Epidermal melanocyte (primary cell): ENCODE data around the gene SLC25A36.
"Not testable (repeated sequence)": the region's sequence is repeated elsewhere in the genome, so short reads cannot be mapped to it uniquely, and the experiment has no call there.

ENCODE experiments used
- DNase-seq: peaks from one replicate; pipeline ENCODE4 v3.0.0; 2011; ENCODE audit warnings: low spot score; ENCODE audit not compliant: insufficient read length

SLC25A36 gene

GRCh38 chr3:140931801-140932200 is 9.8 kb upstream of the SLC25A36 start:
- no peak for DNase-seq

DNA sequence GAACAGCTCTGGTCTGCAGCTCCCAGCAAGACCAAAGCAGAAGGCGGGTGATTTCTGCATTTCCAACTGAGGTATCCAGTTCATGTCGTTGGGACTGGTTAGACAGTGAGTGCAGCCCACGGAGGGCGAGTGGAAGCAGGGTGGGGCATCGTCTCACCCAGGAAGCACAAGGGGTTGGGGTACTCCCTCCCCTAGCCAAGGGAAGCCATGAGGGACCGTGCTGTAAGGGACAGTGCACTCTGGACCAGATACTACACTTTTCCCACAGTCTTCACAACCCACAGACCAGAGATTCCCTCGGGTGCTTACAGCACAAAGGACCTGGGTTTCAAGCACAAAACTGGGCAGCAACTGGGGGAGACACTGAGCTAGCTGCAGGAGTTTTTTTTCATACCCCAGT is 8.5 kb upstream of the SLC25A36 start:
- no peak for DNase-seq

- DNase-seq: no peak
Measured at GRCh38 chr3:140933552-140933951, 8.1 kb upstream of the SLC25A36 start.

- DNase-seq: not testable (repeated sequence)
Measured at GRCh38 chr3:140939305-140939704, 2.3 kb upstream of the SLC25A36 start.

DNA sequence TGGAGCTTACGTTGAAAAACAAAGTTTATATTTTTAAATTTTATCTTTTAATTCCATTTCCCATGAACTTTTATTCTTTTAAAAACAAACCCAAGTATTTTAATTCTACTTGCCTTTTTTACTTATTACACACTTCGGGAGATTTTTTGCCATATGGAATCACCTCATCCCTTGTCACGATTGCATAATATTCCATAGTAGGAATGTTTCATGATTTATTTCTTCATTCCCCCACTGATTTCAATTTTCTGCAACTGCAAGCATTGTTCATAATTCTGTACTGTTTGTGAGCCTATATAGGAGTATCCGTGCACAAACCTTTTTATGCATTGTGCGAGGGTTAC is 574 bp upstream of the SLC25A36 start:
- DNase-seq: no peak

DNA sequence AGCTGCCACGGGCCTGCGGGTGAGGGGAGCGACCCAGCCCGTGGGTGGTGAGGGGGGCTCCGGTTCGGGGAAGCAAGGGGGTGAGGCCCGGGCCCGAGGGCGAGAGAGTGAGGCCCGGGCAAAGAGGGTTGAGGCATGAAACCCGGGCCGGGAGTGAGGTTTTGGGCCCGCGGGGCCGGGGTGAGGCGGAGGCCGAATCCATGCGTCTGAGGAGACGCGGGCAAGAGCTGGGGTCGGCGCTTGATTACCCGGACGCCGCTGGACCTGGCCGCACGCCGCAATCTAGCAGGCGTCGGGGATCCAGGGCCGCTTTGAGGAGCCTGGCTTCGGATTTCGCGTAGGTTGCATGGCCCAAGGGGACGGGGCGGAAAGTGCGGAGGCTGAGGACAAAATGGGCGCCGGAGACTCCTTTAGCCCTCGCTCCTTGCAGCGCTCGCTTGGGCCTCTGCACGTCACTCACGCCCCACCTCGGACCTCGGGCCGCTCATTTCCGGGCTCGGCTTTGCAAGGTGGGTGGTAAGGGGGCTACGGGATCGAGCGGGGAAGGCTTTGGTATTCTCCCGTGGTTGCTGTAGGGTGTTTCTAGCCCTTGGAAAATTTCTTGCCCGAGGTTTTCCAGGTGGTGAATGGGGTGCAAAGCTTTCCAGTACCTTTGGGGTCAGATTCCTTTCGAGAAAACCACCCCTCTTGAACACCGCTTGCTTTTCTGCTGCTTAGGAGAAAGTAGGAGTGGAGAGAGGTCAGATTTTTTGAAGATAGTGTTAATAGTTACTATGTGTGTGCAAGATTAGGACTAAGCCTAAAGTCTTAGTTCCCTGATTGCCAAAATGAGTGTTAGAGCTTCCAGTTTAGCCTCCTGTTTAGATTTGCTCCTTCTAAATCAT is 827 bp downstream of the SLC25A36 start:
- no peak for DNase-seq

DNA sequence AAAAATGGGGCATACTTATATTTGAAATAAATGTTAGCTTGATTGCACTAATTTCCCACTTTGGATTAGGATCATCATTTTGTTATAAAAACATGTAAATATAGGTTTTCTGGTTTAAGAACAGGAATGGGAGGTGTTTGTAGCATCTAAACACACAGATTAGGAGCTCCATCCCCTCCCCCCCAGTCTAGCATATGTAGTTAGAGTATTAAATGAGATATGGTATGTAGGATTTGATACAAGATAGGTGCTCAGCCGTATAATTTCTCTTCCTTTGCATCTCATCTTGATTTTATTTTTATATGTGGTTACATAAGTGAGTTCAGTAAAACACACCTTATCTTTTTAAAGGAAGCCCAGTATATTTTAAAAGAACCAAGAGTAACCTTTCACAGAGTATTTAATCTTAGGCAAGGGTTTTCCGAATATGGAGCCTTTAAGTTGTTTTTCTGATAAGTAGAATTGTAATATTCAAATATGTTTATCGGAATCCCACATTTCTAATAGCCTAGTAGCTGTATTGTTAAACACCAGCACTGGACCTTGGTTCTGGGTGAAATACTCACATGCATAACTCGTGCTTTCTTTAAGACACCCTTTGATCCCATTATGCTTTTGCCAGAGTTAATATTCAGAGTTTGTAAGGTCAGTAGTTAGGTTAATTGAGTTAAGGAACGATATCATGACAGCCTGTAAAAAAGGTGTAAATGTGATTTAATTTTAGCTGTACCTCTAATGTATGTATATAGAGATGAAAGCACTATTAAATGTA is 2.3 kb downstream of the SLC25A36 start:
- DNase-seq: no peak

DNA sequence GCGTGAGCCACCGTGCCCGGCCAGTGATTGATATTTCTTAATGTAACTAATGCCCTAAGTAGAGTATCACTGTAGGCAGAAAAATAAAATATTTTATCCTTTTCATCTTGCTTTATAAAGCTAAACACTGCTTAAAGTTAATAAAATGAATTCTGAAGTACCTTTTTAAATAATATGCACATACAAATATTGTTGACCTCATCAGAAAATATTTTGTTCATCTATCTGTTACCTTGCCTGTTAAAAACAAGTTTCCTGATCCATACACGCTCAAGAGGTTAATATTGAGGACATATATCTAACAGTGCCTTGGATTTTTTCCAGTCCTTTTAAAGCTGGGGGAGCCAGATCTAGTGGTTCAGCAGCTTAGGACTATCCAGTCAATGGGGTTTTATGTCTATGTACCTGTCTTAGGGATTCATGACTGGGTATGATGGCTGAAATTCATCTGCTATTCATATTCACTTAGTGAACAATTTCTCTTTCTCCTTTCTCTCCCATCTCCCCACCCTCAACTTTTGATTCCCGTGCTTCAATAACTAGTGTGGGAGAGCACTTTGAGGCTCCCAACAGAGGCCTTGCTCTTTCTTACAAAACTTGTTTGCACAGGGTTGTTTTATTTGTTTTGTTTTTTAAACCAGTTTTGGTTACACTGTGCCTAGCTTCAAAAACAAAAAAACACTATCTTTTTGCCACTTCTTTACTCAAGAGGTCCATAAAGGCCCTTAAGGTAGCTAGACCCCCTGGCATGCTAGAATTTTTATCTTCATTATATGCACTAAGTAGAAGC is 7.0 kb downstream of the SLC25A36 start:
- DNase-seq: no peak

DNA sequence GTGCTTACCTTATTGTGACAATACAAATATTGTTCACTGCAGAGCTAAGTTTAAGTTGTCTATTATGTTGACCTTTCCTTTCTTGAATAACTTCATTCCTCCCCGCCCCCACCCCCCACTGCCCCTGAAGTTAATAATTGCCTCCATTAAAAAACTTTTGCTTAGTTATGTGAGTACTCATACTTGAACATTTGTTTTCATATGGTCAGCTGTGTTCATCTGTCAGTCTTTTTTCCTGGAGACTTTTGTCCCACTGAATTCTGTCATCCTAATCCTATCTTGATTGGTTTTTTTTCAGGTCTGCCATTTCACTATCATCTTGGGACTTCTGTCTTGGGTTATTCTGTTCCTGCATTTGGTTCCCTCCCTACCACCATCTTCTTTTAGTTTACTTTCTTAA is 8.5 kb downstream of the SLC25A36 start:
- no peak for DNase-seq

GRCh38 chr3:140950863-140951262 is 9.2 kb downstream of the SLC25A36 start:
- no peak for DNase-seq

DNA sequence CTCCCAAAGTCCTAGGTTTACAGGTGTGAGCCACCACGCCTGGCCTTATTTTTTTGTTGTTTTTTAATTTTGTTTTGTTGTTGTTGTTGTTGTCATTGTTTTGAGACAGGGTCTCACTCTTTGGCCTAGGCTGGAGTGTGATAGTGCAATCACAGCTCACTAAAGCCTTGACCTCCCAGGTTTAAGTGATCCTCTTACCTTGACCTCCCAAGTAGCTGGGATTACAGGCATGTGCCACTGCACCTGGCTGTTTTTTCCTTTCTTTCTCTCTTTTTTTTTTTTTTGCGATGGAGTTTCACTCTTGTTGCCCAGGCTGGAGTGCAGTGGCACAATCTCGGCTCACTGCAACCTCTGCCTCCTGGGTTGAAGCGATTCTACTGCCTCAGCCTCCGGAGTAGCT is 10.1 kb downstream of the SLC25A36 start:
- DNase-seq: not testable (repeated sequence)

GRCh38 chr3:140953028-140953960 is 11.7 kb downstream of the SLC25A36 start:
- DNase-seq: no peak

DNA sequence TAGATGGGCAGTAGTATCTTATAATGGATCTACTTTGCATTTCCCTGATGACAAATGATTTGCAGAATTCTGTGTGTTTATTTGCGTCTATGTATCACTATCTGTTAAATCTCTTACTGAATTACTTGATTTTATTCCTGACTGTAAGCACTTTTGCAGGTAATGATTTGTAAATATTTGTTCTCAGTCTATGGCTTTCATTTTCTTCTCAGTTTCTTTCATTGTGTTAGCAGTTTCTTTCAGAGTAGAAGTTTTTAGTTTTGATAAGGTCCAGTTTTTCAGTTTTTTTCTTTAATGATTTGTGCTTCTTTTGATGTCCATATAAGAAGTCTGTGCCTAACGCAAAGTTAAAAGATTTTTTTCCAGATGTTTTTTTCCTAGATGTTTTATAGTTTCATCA is 12.9 kb downstream of the SLC25A36 start:
- no peak for DNase-seq

DNA sequence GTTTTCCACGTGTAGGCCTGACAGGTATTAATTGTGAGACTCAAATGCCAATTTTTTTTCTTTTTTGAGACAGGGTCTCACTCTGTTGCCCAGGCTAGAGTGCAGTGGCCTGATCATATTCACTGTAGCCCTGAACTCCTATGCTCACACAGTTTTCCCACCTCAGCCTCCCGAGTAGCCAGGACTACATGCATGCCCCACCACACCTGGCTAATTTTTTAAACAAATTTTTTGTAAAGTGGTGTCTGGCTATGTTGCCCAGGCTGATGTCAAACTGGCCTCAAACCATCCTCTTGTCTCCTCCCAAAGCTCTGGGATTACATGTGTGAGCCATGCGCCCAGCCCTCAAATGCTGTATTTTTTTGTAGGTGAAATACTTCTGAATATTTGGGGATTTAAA is 14.0 kb downstream of the SLC25A36 start:
- DNase-seq: no peak

- DNase-seq: no peak
Measured at GRCh38 chr3:140956058-140956835, 14.6 kb downstream of the SLC25A36 start.

GRCh38 chr3:140972833-140973232 is 31.2 kb downstream of the SLC25A36 start:
- DNase-seq: no peak

DNA sequence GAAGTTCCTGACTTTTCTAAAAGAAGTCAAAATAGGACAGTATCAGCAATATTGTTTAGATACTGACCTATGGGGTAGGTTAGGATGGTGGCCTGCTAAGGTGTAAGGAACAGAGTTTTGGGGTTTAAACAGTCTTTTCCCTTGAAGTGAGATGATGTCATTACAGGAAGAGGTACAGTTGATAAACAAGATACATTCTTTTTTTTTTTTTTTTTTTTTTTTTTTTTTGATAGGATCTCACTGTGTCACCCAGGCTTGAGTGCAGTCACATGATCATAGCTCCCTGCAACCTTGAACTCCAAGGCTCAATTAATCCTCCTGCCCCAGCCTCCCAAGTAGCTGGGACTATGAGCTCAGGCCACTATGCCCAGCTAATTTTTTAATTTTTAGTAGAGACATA is 33.3 kb downstream of the SLC25A36 start:
- no peak for DNase-seq

DNA sequence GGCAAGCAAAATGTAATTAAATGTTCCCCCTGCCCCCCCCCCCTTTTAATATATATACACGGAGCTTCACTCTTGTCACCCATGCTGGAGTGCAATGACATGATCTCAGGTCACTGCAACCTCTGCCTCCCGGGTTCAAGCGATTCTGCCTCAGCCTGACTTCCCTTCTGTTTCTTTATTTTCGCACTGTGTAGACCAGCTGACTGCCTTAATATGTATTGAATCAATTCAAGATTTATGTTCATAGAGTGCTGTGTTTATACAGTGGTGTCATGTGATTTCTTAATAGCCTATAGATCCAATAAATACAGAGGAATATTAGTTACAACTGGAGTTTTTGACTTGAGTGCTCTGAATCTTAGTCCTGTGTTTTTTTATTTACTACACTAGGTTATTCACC is 39.0 kb downstream of the SLC25A36 start:
- no peak for DNase-seq

GRCh38 chr3:140987792-140988191 is 46.2 kb downstream of the SLC25A36 start:
- DNase-seq: not testable (repeated sequence)

DNA sequence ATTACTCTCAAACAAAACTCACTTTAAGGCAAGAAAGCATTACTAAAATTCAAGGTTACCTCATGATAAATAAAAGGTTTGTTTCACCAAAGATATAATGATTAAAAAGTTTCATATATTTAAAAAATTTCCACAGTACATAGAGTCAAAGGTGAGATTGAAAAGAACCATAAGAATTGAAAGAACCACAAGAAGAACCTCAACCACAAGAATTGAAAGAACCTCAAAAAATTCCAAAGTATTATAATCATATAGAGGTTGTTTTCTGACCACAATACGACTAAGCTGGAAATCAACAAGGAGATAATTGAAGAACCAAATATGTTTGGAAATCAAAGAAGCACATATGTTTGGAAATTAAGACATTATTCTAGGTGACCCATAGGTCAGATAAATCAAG is 52.7 kb downstream of the SLC25A36 start:
- DNase-seq: no peak
